B cell (primary cell): ENCODE results near the gene FAM3A. TPM values are rescaled to one million over a fixed set of nuclear protein-coding genes. Genes with fewer than 3 reads are reported as not detected.

Experiments
- ATAC-seq: fragments of 200-7000 bp; cut with Tn5 transposase; one replicate; pipeline ENCODE4 v1.10.0; 2021; ENCODE audit warnings: low read depth, mild to moderate bottlenecking, moderate number of reproducible peaks, moderate library complexity
- CTCF ChIA-PET: fragments of 350-600 bp; sonication (Branson Sonifier 250); formaldehyde crosslinking; loops from one replicate; lab custom pipeline; 2021; ENCODE audit warnings: antibody characterized with exemption, inconsistent platforms; lab: Charles Lee
- POLR2A ChIA-PET: fragments of 350-600 bp; sonication (Branson Sonifier 250); formaldehyde crosslinking; loops from one replicate; lab custom pipeline; 2021; ENCODE audit warnings: antibody characterized with exemption; lab: Charles Lee
- DNase-seq: peaks from one replicate; pipeline ENCODE4 v3.0.0; 2013
- H2AFZ ChIP-seq: 2 replicates; pipeline ENCODE4 v1.6.1; 2012; ENCODE audit warnings: mild to moderate bottlenecking, low read depth, low read length; ENCODE audit not compliant: insufficient read depth, poor library complexity, severe bottlenecking
- H3K27ac ChIP-seq, 2 donors: 1 replicate in 1 of 2; 2 replicates in 1 of 2; pipeline ENCODE4 v1.5.1; 2012 to 2013; ENCODE audit warnings: low read length in 2 of 2, mild to moderate bottlenecking in 2 of 2, moderate library complexity in 1 of 2
- H3K27me3 ChIP-seq, 4 experiments: fragments of 200-600 bp in 1 of 4; sonication (generic) in 1 of 4; replicated peaks in 1 of 4; 1 replicate in 2 of 4; 2 replicates in 2 of 4; pipeline versions ENCODE4 v1.6.1 to v1.7.0; 2013 to 2016; ENCODE audit warnings: low read length in 3 of 4, mild to moderate bottlenecking in 2 of 4, mixed read lengths in 1 of 4, moderate library complexity in 1 of 4; ENCODE audit not compliant: insufficient read depth in 4 of 4, control insufficient read depth in 3 of 4; ENCODE audit errors: control extremely low read depth in 1 of 4
- H3K36me3 ChIP-seq, 2 experiments: replicated peaks in 1 of 2; 1 replicate in 1 of 2; 2 replicates in 1 of 2; pipeline versions ENCODE4 v1.6.1 to v1.7.1; 2013; ENCODE audit warnings: low read length in 1 of 2; ENCODE audit not compliant: insufficient read depth in 2 of 2, control insufficient read depth in 1 of 2; ENCODE audit errors: control extremely low read depth in 1 of 2, extremely low read depth in 1 of 2
- H3K4me1 ChIP-seq, 2 donors: fragments of 200-600 bp in 1 of 2; sonication (generic) in 1 of 2; 1 replicate in 1 of 2; 2 replicates in 1 of 2; pipeline versions ENCODE4 v1.5.1 to v1.6.1; 2013 to 2017; ENCODE audit warnings: low read length in 2 of 2; ENCODE audit not compliant: control insufficient read depth in 2 of 2, insufficient read depth in 2 of 2
- H3K4me2 ChIP-seq: replicated peaks from 2 replicates; pipeline ENCODE3; 2012; ENCODE audit warnings: mild to moderate bottlenecking, low read depth, low read length; ENCODE audit not compliant: poor library complexity, severe bottlenecking
- H3K4me3 ChIP-seq, 5 experiments: fragments of 200-600 bp in 1 of 5; sonication (generic) in 1 of 5; 1 replicate in 3 of 5; 2 replicates in 2 of 5; pipeline versions ENCODE4 v1.5.1 to v1.7.0; 2011 to 2016; ENCODE audit warnings: low read length in 4 of 5, mild to moderate bottlenecking in 4 of 5, low read depth in 2 of 5, control low read depth in 1 of 5, moderate library complexity in 1 of 5; ENCODE audit not compliant: insufficient read depth in 1 of 5; ENCODE audit errors: control extremely low read depth in 1 of 5, extremely low read depth in 1 of 5
- H3K79me2 ChIP-seq: fragments of 200-600 bp; sonication (generic); one replicate; pipeline ENCODE4 v1.6.0; 2016; ENCODE audit warnings: low read length; ENCODE audit not compliant: control insufficient read depth, insufficient read depth
- H3K9ac ChIP-seq: fragments of 200-600 bp; sonication (generic); 2 replicates; pipeline ENCODE4 v1.6.1; 2017; ENCODE audit warnings: mild to moderate bottlenecking, low read length, moderate library complexity
- H3K9me3 ChIP-seq, 3 donors: one replicate each; pipeline versions ENCODE4 v1.6.1 to v1.7.1; 2013; ENCODE audit warnings: low read length in 2 of 3; ENCODE audit not compliant: control insufficient read depth in 2 of 3, insufficient read depth in 1 of 3; ENCODE audit errors: control extremely low read depth in 1 of 3
- H4K20me1 ChIP-seq: 2 replicates; pipeline ENCODE4 v1.6.0; 2012; ENCODE audit warnings: mild to moderate bottlenecking, low read length; ENCODE audit not compliant: insufficient read depth, control insufficient read depth, poor library complexity, severe bottlenecking
- H3K27ac Mint-ChIP-seq: one replicate; pipeline ENCODE4 v1.8.0; 2021; ENCODE audit warnings: mixed read lengths
- H3K27me3 Mint-ChIP-seq: one replicate; pipeline ENCODE4 v1.8.0; 2021; ENCODE audit warnings: mixed read lengths
- H3K4me1 Mint-ChIP-seq: one replicate; pipeline ENCODE4 v1.8.0; 2021; ENCODE audit warnings: mixed read lengths
- H3K4me3 Mint-ChIP-seq: one replicate; pipeline ENCODE4 v1.8.0; 2021; ENCODE audit warnings: mixed read lengths
- H3K9me3 Mint-ChIP-seq: one replicate; pipeline ENCODE4 v1.8.0; 2022; ENCODE audit warnings: mixed read lengths; ENCODE audit not compliant: insufficient read depth
- EZH2 ChIP-seq: IDR thresholded peaks from 2 replicates; pipeline ENCODE4 v1.6.1; 2012; ENCODE audit warnings: borderline replicate concordance, low read depth, mild to moderate bottlenecking, moderate library complexity, low read length; ENCODE audit not compliant: insufficient read depth, poor library complexity, severe bottlenecking
- WGBS: methylation state at CpG from one replicate; pipeline ENCODE4 v1.1.5; 2013; ENCODE audit warnings: missing lambda C conversion rate; ENCODE audit not compliant: insufficient coverage; 5-methylcytosine and 5-hydroxymethylcytosine counted together
- intact Hi-C: fragments of 100-400 bp; cut with micrococcal nuclease; formaldehyde crosslinking; loops from one replicate; pipeline ENCODE4 v1.10.0; 2022
- polyA plus RNA-seq: library from polyadenylated mRNA; depleted of rRNA; stranded (reverse); fragments of >200 nt; gene quantifications from 2 replicates; pipeline ENCODE4 v1.2.3, GENCODE V29; 2012
- total RNA-seq, 2 donors: library from RNA; stranded (reverse); fragments of 120-200 nt in 1 of 2; gene quantifications; 1 replicate in 1 of 2; 2 replicates in 1 of 2; pipeline versions ENCODE4 v1.2.3 to v1.2.4, GENCODE V29; 2013 to 2022
- TF ChIP-seq, protein P1 (sequence below): fragments of 200-600 bp; IDR thresholded peaks from one replicate; pipeline ENCODE4 v1.8.0; 2022; ENCODE audit warnings: antibody characterized with exemption, mild to moderate bottlenecking

Gene FAM3A
- total and polyA plus RNA-seq, 2 donors (not counting 1 experiment from before 2014, with no cell fraction given) = 39.6 to 59.4 TPM

- Histone ChIP-seq H3K4me2 (peak overlapping the region; percentile 67), H3K36me3 (no peaks in the 10 kb centered on the region), H4K20me1 (peaks cover 1% of the 10 kb centered on the region), H3K9ac (no peak overlapping the region), H3K79me2 (peaks cover 4% of the 10 kb centered on the region), H3K4me1 (peaks cover 20 to 41% of the 10 kb centered on the region in 2 donors), H3K9me3 (no peaks in the 10 kb centered on the region), H2AFZ (peak overlapping the region; percentile 56), H3K27me3 (no peaks in the 10 kb centered on the region), H3K4me3 (peak overlapping the region in 3 of 5 experiments; percentile 8 to 22 (median 17)), H3K27ac (peak overlapping the region; percentile 62 to 67)
- Mint-ChIP-seq H3K4me3 (peak overlapping the region; percentile 75), H3K27me3 (no peaks in the 10 kb centered on the region), H3K4me1 (peaks cover 26% of the 10 kb centered on the region), H3K9me3 (no peaks in the 10 kb centered on the region), H3K27ac (peak overlapping the region; percentile 84)
- no peak for TF ChIP-seq EZH2
- TF ChIP-seq, protein P1, sequence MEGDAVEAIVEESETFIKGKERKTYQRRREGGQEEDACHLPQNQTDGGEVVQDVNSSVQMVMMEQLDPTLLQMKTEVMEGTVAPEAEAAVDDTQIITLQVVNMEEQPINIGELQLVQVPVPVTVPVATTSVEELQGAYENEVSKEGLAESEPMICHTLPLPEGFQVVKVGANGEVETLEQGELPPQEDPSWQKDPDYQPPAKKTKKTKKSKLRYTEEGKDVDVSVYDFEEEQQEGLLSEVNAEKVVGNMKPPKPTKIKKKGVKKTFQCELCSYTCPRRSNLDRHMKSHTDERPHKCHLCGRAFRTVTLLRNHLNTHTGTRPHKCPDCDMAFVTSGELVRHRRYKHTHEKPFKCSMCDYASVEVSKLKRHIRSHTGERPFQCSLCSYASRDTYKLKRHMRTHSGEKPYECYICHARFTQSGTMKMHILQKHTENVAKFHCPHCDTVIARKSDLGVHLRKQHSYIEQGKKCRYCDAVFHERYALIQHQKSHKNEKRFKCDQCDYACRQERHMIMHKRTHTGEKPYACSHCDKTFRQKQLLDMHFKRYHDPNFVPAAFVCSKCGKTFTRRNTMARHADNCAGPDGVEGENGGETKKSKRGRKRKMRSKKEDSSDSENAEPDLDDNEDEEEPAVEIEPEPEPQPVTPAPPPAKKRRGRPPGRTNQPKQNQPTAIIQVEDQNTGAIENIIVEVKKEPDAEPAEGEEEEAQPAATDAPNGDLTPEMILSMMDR = no peak
- ATAC-seq (no peak), DNase-seq (peak; percentile 58)
- 14% methylated on average over 15 of the region's 20 CpGs for WGBS
- POLR2A ChIA-PET = interaction anchor here (0.6 to 1.2 kb wide), 4 partner anchors 84 to 240 kb away, joined by 4 to 7 read pairs (median 6); partner anchors contain the start of gene RPL10
- intact Hi-C loops = no loop called here
- CTCF ChIA-PET = interaction anchor here (1.0 to 1.2 kb wide), 3 partner anchors 8 to 170 kb away, joined by 3 to 5 read pairs (median 4); no protein-coding TSS in a partner anchor
These were observed 26.8 kb upstream of the FAM3A start for GRCh38 chrX:154542723-154543424.
